ENCODE results near the gene LMAN2.

GRCh38 chr5:177359860-177360259 is 8.4 kb upstream of the LMAN2 start:
- TF ChIP-seq CTCF (IDR thresholded peaks at IDR 0.05; ENCODE audit: insufficient read depth, low read length, poor library complexity, severe bottlenecking): no peak
- TF ChIP-seq EZH2phosphoT487 (conservative IDR thresholded peaks at IDR 0.05; ENCODE audit: low read length): no peak

All from SU-DHL-6 (cell line).